IPS DF 19.7 (cell line): Measurements from ENCODE around the gene ARL4D.
"Not testable (repeated sequence)": the region's sequence is repeated elsewhere in the genome, so short reads cannot be mapped to it uniquely, and the experiment has no call there.

ENCODE experiments used
- DNase-seq: peaks from one replicate; pipeline ENCODE4 v3.0.0-alpha.2; 2013; ENCODE audit warnings: low read depth, low spot score

The ARL4D gene

GRCh38 chr17:43395165-43395564, 3.6 kb upstream of the ARL4D start:
- DNase-seq = no peak

GRCh38 chr17:43396491-43397060, 2.2 kb upstream of the ARL4D start:
- DNase-seq = no peak

- no peak for DNase-seq
These were observed 1.1 kb downstream of the ARL4D start for GRCh38 chr17:43399839-43400328.

- DNase-seq = no peak
These were observed 2.3 kb downstream of the ARL4D start for GRCh38 chr17:43400943-43401717.

- no peak for DNase-seq
These were observed 3.3 kb downstream of the ARL4D start for GRCh38 chr17:43402078-43402477.

- DNase-seq = no peak
These were observed 3.8 kb downstream of the ARL4D start for GRCh38 chr17:43402567-43402966.

- DNase-seq = no peak
These were observed 5.1 kb downstream of the ARL4D start for GRCh38 chr17:43403846-43404245.

GRCh38 chr17:43405861-43406260, 7.1 kb downstream of the ARL4D start:
- no peak for DNase-seq

- DNase-seq = no peak
These were observed 8.2 kb downstream of the ARL4D start for GRCh38 chr17:43406676-43407645.

- no peak for DNase-seq
These were observed 10.3 kb downstream of the ARL4D start for GRCh38 chr17:43409131-43409530.

- no peak for DNase-seq
These were observed 12.0 kb downstream of the ARL4D start for GRCh38 chr17:43410557-43411368.

- DNase-seq = no peak
These were observed 12.5 kb downstream of the ARL4D start for GRCh38 chr17:43411369-43411677.

- DNase-seq = no peak
These were observed 13.0 kb downstream of the ARL4D start for GRCh38 chr17:43411749-43412148.

- no peak for DNase-seq
These were observed 13.4 kb downstream of the ARL4D start for GRCh38 chr17:43412166-43412565.

GRCh38 chr17:43416998-43417890, 18.5 kb downstream of the ARL4D start:
- no peak for DNase-seq

GRCh38 chr17:43418441-43419374, 19.9 kb downstream of the ARL4D start:
- DNase-seq = no peak

GRCh38 chr17:43419375-43419882, 20.6 kb downstream of the ARL4D start:
- not testable (repeated sequence) for DNase-seq

GRCh38 chr17:43423777-43424455, 25.1 kb downstream of the ARL4D start:
- no peak for DNase-seq
